Measurements from ENCODE around the gene ORAI3.

- TF ChIP-seq, protein P1, sequence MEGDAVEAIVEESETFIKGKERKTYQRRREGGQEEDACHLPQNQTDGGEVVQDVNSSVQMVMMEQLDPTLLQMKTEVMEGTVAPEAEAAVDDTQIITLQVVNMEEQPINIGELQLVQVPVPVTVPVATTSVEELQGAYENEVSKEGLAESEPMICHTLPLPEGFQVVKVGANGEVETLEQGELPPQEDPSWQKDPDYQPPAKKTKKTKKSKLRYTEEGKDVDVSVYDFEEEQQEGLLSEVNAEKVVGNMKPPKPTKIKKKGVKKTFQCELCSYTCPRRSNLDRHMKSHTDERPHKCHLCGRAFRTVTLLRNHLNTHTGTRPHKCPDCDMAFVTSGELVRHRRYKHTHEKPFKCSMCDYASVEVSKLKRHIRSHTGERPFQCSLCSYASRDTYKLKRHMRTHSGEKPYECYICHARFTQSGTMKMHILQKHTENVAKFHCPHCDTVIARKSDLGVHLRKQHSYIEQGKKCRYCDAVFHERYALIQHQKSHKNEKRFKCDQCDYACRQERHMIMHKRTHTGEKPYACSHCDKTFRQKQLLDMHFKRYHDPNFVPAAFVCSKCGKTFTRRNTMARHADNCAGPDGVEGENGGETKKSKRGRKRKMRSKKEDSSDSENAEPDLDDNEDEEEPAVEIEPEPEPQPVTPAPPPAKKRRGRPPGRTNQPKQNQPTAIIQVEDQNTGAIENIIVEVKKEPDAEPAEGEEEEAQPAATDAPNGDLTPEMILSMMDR (IDR thresholded peaks at IDR 0.05), result no peak
- TF ChIP-seq POLR2AphosphoS5 (IDR thresholded peaks at IDR 0.05; ENCODE audit: low read depth, low read length) (no peak), SIN3A (IDR thresholded peaks at IDR 0.05; ENCODE audit: borderline replicate concordance, insufficient read depth, low read depth, low read length) (no peak), TCF7L2 (IDR thresholded peaks at IDR 0.05; ENCODE audit: low read depth, low read length) (no peak)
- TF ChIP-seq, protein P2, sequence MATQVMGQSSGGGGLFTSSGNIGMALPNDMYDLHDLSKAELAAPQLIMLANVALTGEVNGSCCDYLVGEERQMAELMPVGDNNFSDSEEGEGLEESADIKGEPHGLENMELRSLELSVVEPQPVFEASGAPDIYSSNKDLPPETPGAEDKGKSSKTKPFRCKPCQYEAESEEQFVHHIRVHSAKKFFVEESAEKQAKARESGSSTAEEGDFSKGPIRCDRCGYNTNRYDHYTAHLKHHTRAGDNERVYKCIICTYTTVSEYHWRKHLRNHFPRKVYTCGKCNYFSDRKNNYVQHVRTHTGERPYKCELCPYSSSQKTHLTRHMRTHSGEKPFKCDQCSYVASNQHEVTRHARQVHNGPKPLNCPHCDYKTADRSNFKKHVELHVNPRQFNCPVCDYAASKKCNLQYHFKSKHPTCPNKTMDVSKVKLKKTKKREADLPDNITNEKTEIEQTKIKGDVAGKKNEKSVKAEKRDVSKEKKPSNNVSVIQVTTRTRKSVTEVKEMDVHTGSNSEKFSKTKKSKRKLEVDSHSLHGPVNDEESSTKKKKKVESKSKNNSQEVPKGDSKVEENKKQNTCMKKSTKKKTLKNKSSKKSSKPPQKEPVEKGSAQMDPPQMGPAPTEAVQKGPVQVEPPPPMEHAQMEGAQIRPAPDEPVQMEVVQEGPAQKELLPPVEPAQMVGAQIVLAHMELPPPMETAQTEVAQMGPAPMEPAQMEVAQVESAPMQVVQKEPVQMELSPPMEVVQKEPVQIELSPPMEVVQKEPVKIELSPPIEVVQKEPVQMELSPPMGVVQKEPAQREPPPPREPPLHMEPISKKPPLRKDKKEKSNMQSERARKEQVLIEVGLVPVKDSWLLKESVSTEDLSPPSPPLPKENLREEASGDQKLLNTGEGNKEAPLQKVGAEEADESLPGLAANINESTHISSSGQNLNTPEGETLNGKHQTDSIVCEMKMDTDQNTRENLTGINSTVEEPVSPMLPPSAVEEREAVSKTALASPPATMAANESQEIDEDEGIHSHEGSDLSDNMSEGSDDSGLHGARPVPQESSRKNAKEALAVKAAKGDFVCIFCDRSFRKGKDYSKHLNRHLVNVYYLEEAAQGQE (IDR thresholded peaks at IDR 0.05; ENCODE audit: insufficient read depth in 1 of 2, low read depth in 2 of 2, low read length in 1 of 2), result no peak
These were observed 50.2 kb downstream of the ORAI3 start for GRCh38 chr16:30998852-30999761.

Data from Panc1 (cell line).